Measurements from ENCODE around the gene ALKBH5. TPM values are rescaled to one million over a fixed set of nuclear protein-coding genes. Genes with fewer than 3 reads are reported as not detected.
A peak's percentile ranks its signal among the peaks of the same experiment; 100 is the strongest.

The ALKBH5 gene
- total RNA-seq, 1 experiment from 2014 or later, result 124 TPM

- Histone ChIP-seq H3K36me3 (ENCODE audit: insufficient read depth, low read length) (peaks cover 6% of the 10 kb centered on the region; the same call in 1 of the 2 replicates), H4K20me1 (ENCODE audit: insufficient read depth, low read depth, low read length) (peaks cover 9% of the 10 kb centered on the region; the same call in 1 of the 2 replicates), H3K9me2 (replicated peaks; ENCODE audit: insufficient read depth, low read length) (no peaks in the 10 kb centered on the region), H3K27me3 (ENCODE audit: low read length) (no peaks in the 10 kb centered on the region), H2AFZ (ENCODE audit: low read length) (no peak overlapping the region), H3K27ac (ENCODE audit: low read length) (no peak overlapping the region), H3K4me1 (ENCODE audit: low read length) (peaks cover 16% of the 10 kb centered on the region), H3K79me2 (ENCODE audit: low read length) (peaks cover 29% of the 10 kb centered on the region), H3K4me2 (ENCODE audit: low read depth, low read length, poor library complexity, severe bottlenecking) (no peak overlapping the region), H3K9ac (ENCODE audit: low read length) (no peak overlapping the region), H3K4me3 (ENCODE audit: low read length) (no peak overlapping the region), H3K9me3 (ENCODE audit: low read length) (no peaks in the 10 kb centered on the region)
- DNase-seq, result no peak
These were observed 70.6 kb downstream of the ALKBH5 start for GRCh38 chr17:18253947-18254821.

- no peaks in the 10 kb centered on the region for H3K9me3 ChIP-seq (ENCODE audit: low read length)
- no peak overlapping the region for H3K27ac ChIP-seq (ENCODE audit: low read length)
- peaks cover 6% of the 10 kb centered on the region; the same call in 1 of the 2 replicates for H3K36me3 ChIP-seq (ENCODE audit: insufficient read depth, low read length)
- peaks cover 29% of the 10 kb centered on the region for H3K79me2 ChIP-seq (ENCODE audit: low read length)
- no peak overlapping the region for H2AFZ ChIP-seq (ENCODE audit: low read length)
- peaks cover 9% of the 10 kb centered on the region; the same call in 1 of the 2 replicates for H4K20me1 ChIP-seq (ENCODE audit: insufficient read depth, low read depth, low read length)
- no peaks in the 10 kb centered on the region for H3K27me3 ChIP-seq (ENCODE audit: low read length)
- H3K9ac ChIP-seq (ENCODE audit: low read length), result no peak overlapping the region
- peaks cover 22% of the 10 kb centered on the region for H3K4me1 ChIP-seq (ENCODE audit: low read length)
- no peak overlapping the region for H3K4me3 ChIP-seq (ENCODE audit: low read length)
- H3K4me2 ChIP-seq (ENCODE audit: low read depth, low read length, poor library complexity, severe bottlenecking), result no peak overlapping the region
- no peaks in the 10 kb centered on the region for H3K9me2 ChIP-seq (replicated peaks; ENCODE audit: insufficient read depth, low read length)
- DNase-seq, result no peak
These were observed 71.4 kb downstream of the ALKBH5 start for GRCh38 chr17:18254888-18255649.

- Histone ChIP-seq H3K4me2 (ENCODE audit: low read depth, low read length, poor library complexity, severe bottlenecking) (no peak overlapping the region), H4K20me1 (ENCODE audit: insufficient read depth, low read depth, low read length) (peaks cover 9% of the 10 kb centered on the region; the same call in 1 of the 2 replicates), H3K4me3 (ENCODE audit: low read length) (no peak overlapping the region), H3K9me2 (replicated peaks; ENCODE audit: insufficient read depth, low read length) (no peaks in the 10 kb centered on the region), H3K4me1 (ENCODE audit: low read length) (peaks cover 26% of the 10 kb centered on the region), H3K9ac (ENCODE audit: low read length) (no peak overlapping the region), H2AFZ (ENCODE audit: low read length) (no peak overlapping the region), H3K27me3 (ENCODE audit: low read length) (no peaks in the 10 kb centered on the region), H3K36me3 (ENCODE audit: insufficient read depth, low read length) (peaks cover 6% of the 10 kb centered on the region; the same call in 1 of the 2 replicates), H3K9me3 (ENCODE audit: low read length) (no peaks in the 10 kb centered on the region), H3K79me2 (ENCODE audit: low read length) (peaks cover 29% of the 10 kb centered on the region), H3K27ac (ENCODE audit: low read length) (no peak overlapping the region)
- DNase-seq, result no peak
These were observed 72.7 kb downstream of the ALKBH5 start for GRCh38 chr17:18256351-18256750.

GRCh38 chr17:18256776-18257175 is 73.1 kb downstream of the ALKBH5 start:
- H3K4me3 ChIP-seq (ENCODE audit: low read length), result peak overlapping the region; percentile 83
- no peak overlapping the region for H2AFZ ChIP-seq (ENCODE audit: low read length)
- DNase-seq, result no peak
- H3K9me3 ChIP-seq (ENCODE audit: low read length), result no peaks in the 10 kb centered on the region
- peaks cover 9% of the 10 kb centered on the region; the same call in 1 of the 2 replicates for H4K20me1 ChIP-seq (ENCODE audit: insufficient read depth, low read depth, low read length)
- peak overlapping the region; percentile 86 for H3K4me2 ChIP-seq (ENCODE audit: low read depth, low read length, poor library complexity, severe bottlenecking)
- peaks cover 29% of the 10 kb centered on the region for H3K79me2 ChIP-seq (ENCODE audit: low read length)
- no peaks in the 10 kb centered on the region for H3K27me3 ChIP-seq (ENCODE audit: low read length)
- H3K4me1 ChIP-seq (ENCODE audit: low read length), result peaks cover 31% of the 10 kb centered on the region
- peaks cover 6% of the 10 kb centered on the region; the same call in 1 of the 2 replicates for H3K36me3 ChIP-seq (ENCODE audit: insufficient read depth, low read length)
- H3K9me2 ChIP-seq (replicated peaks; ENCODE audit: insufficient read depth, low read length), result no peaks in the 10 kb centered on the region
- no peak overlapping the region for H3K27ac ChIP-seq (ENCODE audit: low read length)
- H3K9ac ChIP-seq (ENCODE audit: low read length), result peak overlapping the region; percentile 94

- DNase-seq, result no peak
- Histone ChIP-seq H3K36me3 (ENCODE audit: insufficient read depth, low read length) (peaks cover 6% of the 10 kb centered on the region; the same call in 1 of the 2 replicates), H3K27me3 (ENCODE audit: low read length) (no peaks in the 10 kb centered on the region), H4K20me1 (ENCODE audit: insufficient read depth, low read depth, low read length) (peaks cover 9% of the 10 kb centered on the region; the same call in 1 of the 2 replicates), H2AFZ (ENCODE audit: low read length) (peak overlapping the region; percentile 100; the same call in 1 of the 2 replicates), H3K4me2 (ENCODE audit: low read depth, low read length, poor library complexity, severe bottlenecking) (peak overlapping the region; percentile 86), H3K9me2 (replicated peaks; ENCODE audit: insufficient read depth, low read length) (no peaks in the 10 kb centered on the region), H3K4me1 (ENCODE audit: low read length) (peaks cover 35% of the 10 kb centered on the region), H3K27ac (ENCODE audit: low read length) (peak overlapping the region; percentile 45; the same call in 1 of the 2 replicates), H3K9me3 (ENCODE audit: low read length) (no peaks in the 10 kb centered on the region), H3K9ac (ENCODE audit: low read length) (peak overlapping the region; percentile 94), H3K4me3 (ENCODE audit: low read length) (peak overlapping the region; percentile 83), H3K79me2 (ENCODE audit: low read length) (peaks cover 29% of the 10 kb centered on the region)
These were observed 73.8 kb downstream of the ALKBH5 start for GRCh38 chr17:18257268-18257981.

- peak overlapping the region; percentile 45; the same call in 1 of the 2 replicates for H3K27ac ChIP-seq (ENCODE audit: low read length)
- peak overlapping the region; percentile 94 for H3K9ac ChIP-seq (ENCODE audit: low read length)
- peaks cover 35% of the 10 kb centered on the region for H3K4me1 ChIP-seq (ENCODE audit: low read length)
- H3K27me3 ChIP-seq (ENCODE audit: low read length), result no peaks in the 10 kb centered on the region
- H3K79me2 ChIP-seq (ENCODE audit: low read length), result peaks cover 29% of the 10 kb centered on the region
- H3K9me2 ChIP-seq (replicated peaks; ENCODE audit: insufficient read depth, low read length), result no peaks in the 10 kb centered on the region
- peaks cover 6% of the 10 kb centered on the region; the same call in 1 of the 2 replicates for H3K36me3 ChIP-seq (ENCODE audit: insufficient read depth, low read length)
- peak overlapping the region; percentile 86 for H3K4me2 ChIP-seq (ENCODE audit: low read depth, low read length, poor library complexity, severe bottlenecking)
- H3K4me3 ChIP-seq (ENCODE audit: low read length), result peak overlapping the region; percentile 83
- H2AFZ ChIP-seq (ENCODE audit: low read length), result peak overlapping the region; percentile 100
- no peaks in the 10 kb centered on the region for H3K9me3 ChIP-seq (ENCODE audit: low read length)
- peaks cover 9% of the 10 kb centered on the region; the same call in 1 of the 2 replicates for H4K20me1 ChIP-seq (ENCODE audit: insufficient read depth, low read depth, low read length)
- peak; percentile 75 for DNase-seq
These were observed 74.3 kb downstream of the ALKBH5 start for GRCh38 chr17:18257982-18258355.

- H3K27ac ChIP-seq (ENCODE audit: low read length), result peak within 1 kb of the TSS; percentile 55
- H3K27me3 ChIP-seq (ENCODE audit: low read length), result no peaks in the 10 kb centered on the region
- H3K36me3 ChIP-seq (ENCODE audit: insufficient read depth, low read length), result peaks cover 6% of the 10 kb centered on the region; the same call in 1 of the 2 replicates
- peak within 1 kb of the TSS; percentile 86 for H3K4me2 ChIP-seq (ENCODE audit: low read depth, low read length, poor library complexity, severe bottlenecking)
- peak within 1 kb of the TSS; percentile 100 for H2AFZ ChIP-seq (ENCODE audit: low read length)
- H3K9me2 ChIP-seq (replicated peaks; ENCODE audit: insufficient read depth, low read length), result no peaks in the 10 kb centered on the region
- peak within 1 kb of the TSS; percentile 83 for H3K4me3 ChIP-seq (ENCODE audit: low read length)
- no peaks in the 10 kb centered on the region for H3K9me3 ChIP-seq (ENCODE audit: low read length)
- peak; percentile 76 for DNase-seq
- H3K79me2 ChIP-seq (ENCODE audit: low read length), result peaks cover 29% of the 10 kb centered on the region
- peaks cover 9% of the 10 kb centered on the region; the same call in 1 of the 2 replicates for H4K20me1 ChIP-seq (ENCODE audit: insufficient read depth, low read depth, low read length)
- H3K9ac ChIP-seq (ENCODE audit: low read length), result peak within 1 kb of the TSS; percentile 94
- H3K4me1 ChIP-seq (ENCODE audit: low read length), result peaks cover 35% of the 10 kb centered on the region
These were observed 74.9 kb downstream of the ALKBH5 start, which contains the start of gene FLII for GRCh38 chr17:18258356-18259038. TSS of gene FLII (minus strand) at chr17:18258738. CDS start at chr17:18258690, 48 bp downstream.

Data from Karpas-422 (cell line).